ENCODE data around the gene CCDC177. TPM values are rescaled to one million over a fixed set of nuclear protein-coding genes. Genes with fewer than 3 reads are reported as not detected.
A peak's percentile ranks its signal among the peaks of the same experiment; 100 is the strongest.

CCDC177 gene
- total and polyA plus RNA-seq, 2 donors from 2014 or later: not detected

DNA sequence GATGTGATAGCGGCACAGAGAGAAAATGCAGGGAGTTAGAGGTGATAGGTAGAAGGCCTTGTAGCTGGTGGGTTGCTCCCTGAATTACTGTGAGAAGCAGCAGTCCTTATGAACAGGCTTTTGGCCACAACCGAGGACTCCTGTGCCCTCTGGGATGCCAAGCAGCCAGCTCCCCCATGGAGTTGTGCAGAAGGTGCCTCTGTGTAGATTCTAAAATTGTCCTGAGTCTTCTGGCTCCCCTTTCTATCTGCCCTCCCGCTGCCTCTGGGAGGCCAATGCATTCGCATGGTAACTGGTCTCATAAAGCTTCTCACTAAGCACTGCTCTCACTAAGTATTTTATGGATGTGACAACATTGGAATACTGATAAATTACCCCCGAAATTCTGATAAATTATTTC lies 20.7 kb upstream of the CCDC177 start:
- DNase-seq: no peak

DNA sequence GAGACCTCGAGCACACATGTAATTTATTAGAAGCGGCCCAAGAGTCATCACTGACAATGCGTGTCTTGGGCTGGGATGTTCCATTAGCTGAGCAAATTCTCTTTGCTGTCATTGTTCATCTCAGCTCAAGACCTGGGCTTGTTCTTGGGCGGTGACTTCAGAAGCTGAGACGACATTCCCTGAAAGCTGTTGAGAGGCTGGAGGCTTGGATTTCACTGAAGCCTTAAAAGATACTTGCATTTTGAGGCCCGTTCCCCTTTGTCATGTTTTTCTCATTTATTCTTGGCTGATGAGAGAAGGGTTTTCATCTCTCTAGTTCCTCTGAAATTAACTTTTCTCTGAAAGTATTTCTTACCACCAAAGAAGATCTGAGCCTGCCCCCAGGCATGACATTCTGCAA lies 20.2 kb upstream of the CCDC177 start:
- Histone ChIP-seq H3K27ac (ENCODE audit: low read depth in 2 of 2, low read length in 2 of 2) (no peak overlapping the region), H3K9ac (ENCODE audit: low read length in 3 of 3) (no peak overlapping the region), H3K9me3 (ENCODE audit: control insufficient read depth in 2 of 3, insufficient read depth in 1 of 3, low read length in 3 of 3) (no peaks in the 10 kb centered on the region), H3K36me3 (ENCODE audit: control insufficient read depth in 2 of 3, insufficient read depth in 3 of 3, low read length in 3 of 3) (no peaks in the 10 kb centered on the region), H3K4me3 (ENCODE audit: low read length in 3 of 3) (no peak overlapping the region), H3K27me3 (ENCODE audit: control insufficient read depth, insufficient read depth, low read length) (no peaks in the 10 kb centered on the region), H3K4me1 (ENCODE audit: control insufficient read depth in 2 of 3, insufficient read depth in 2 of 3, low read depth in 1 of 3, low read length in 3 of 3) (no peaks in the 10 kb centered on the region)
- TF ChIP-seq, protein P1, sequence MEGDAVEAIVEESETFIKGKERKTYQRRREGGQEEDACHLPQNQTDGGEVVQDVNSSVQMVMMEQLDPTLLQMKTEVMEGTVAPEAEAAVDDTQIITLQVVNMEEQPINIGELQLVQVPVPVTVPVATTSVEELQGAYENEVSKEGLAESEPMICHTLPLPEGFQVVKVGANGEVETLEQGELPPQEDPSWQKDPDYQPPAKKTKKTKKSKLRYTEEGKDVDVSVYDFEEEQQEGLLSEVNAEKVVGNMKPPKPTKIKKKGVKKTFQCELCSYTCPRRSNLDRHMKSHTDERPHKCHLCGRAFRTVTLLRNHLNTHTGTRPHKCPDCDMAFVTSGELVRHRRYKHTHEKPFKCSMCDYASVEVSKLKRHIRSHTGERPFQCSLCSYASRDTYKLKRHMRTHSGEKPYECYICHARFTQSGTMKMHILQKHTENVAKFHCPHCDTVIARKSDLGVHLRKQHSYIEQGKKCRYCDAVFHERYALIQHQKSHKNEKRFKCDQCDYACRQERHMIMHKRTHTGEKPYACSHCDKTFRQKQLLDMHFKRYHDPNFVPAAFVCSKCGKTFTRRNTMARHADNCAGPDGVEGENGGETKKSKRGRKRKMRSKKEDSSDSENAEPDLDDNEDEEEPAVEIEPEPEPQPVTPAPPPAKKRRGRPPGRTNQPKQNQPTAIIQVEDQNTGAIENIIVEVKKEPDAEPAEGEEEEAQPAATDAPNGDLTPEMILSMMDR (IDR thresholded peaks at IDR 0.05; ENCODE audit: borderline replicate concordance, extremely low read depth, insufficient read depth): no peak
- DNase-seq (no peak), FAIRE-seq (no peak)
- intact Hi-C loops (cut with DNase I): no loop called here

More for the DNA sequence above, 20.7 kb upstream of the CCDC177 start:
- no peaks in the 10 kb centered on the region for H3K4me1 ChIP-seq (ENCODE audit: control insufficient read depth in 2 of 3, insufficient read depth in 2 of 3, low read depth in 1 of 3, low read length in 3 of 3)
- H3K27ac ChIP-seq (ENCODE audit: low read depth in 2 of 2, low read length in 2 of 2): no peak overlapping the region
- intact Hi-C loops (cut with DNase I): no loop called here
- H3K9me3 ChIP-seq (ENCODE audit: control insufficient read depth in 2 of 3, insufficient read depth in 1 of 3, low read length in 3 of 3): no peaks in the 10 kb centered on the region
- FAIRE-seq: no peak
- H3K4me3 ChIP-seq (ENCODE audit: low read length in 3 of 3): no peak overlapping the region
- H3K9ac ChIP-seq (ENCODE audit: low read length in 3 of 3): no peak overlapping the region
- no peaks in the 10 kb centered on the region for H3K36me3 ChIP-seq (ENCODE audit: control insufficient read depth in 2 of 3, insufficient read depth in 3 of 3, low read length in 3 of 3)
- TF ChIP-seq, protein P1 (IDR thresholded peaks at IDR 0.05; ENCODE audit: borderline replicate concordance, extremely low read depth, insufficient read depth): no peak
- H3K27me3 ChIP-seq (ENCODE audit: control insufficient read depth, insufficient read depth, low read length): no peaks in the 10 kb centered on the region

DNA sequence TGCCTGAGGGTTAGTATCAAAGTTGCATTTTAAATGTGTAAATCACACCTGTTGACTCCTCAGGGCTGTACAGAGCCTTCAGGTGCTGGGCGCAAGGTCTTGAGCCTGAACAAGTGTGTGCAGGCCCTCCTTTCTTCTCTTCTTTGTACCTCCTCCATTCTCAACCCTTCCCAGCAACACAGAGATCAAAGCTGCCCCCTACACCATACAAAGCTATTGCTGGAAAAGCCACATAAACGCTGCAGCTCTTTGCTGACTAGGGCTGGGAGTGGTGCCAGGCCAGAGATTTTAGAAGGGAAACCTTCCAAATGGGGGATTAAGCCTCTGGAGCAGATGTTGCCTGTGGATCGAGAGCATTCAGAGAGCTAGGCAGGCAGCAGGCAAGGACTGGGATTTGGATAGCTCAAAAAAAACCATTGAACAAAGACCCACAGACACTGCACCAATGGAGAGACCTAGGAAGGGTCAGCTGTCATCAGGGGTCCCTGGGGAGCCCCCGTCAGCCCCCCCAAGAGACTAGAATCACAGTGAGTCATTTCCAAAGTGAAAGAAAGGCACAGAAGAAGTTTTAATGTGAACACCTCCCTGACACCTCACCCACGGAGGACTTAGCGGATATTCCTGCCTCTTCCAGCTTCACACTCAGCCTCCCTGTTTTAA lies 18.5 kb upstream of the CCDC177 start:
- Histone ChIP-seq H3K27me3 (ENCODE audit: control insufficient read depth, insufficient read depth, low read length) (no peaks in the 10 kb centered on the region), H3K9ac (ENCODE audit: low read length in 3 of 3) (no peak overlapping the region), H3K9me3 (ENCODE audit: control insufficient read depth in 2 of 3, insufficient read depth in 1 of 3, low read length in 3 of 3) (no peaks in the 10 kb centered on the region), H3K36me3 (ENCODE audit: control insufficient read depth in 2 of 3, insufficient read depth in 3 of 3, low read length in 3 of 3) (no peaks in the 10 kb centered on the region), H3K27ac (ENCODE audit: low read depth in 2 of 2, low read length in 2 of 2) (no peak overlapping the region), H3K4me3 (ENCODE audit: low read length in 3 of 3) (no peak overlapping the region), H3K4me1 (ENCODE audit: control insufficient read depth in 2 of 3, insufficient read depth in 2 of 3, low read depth in 1 of 3, low read length in 3 of 3) (no peaks in the 10 kb centered on the region)
- TF ChIP-seq, protein P1 (IDR thresholded peaks at IDR 0.05; ENCODE audit: borderline replicate concordance, extremely low read depth, insufficient read depth): no peak
- intact Hi-C loops (cut with DNase I): no loop called here
- DNase-seq (peak in 2 of 5 donors; percentile 40 to 80), FAIRE-seq (no peak)

DNA sequence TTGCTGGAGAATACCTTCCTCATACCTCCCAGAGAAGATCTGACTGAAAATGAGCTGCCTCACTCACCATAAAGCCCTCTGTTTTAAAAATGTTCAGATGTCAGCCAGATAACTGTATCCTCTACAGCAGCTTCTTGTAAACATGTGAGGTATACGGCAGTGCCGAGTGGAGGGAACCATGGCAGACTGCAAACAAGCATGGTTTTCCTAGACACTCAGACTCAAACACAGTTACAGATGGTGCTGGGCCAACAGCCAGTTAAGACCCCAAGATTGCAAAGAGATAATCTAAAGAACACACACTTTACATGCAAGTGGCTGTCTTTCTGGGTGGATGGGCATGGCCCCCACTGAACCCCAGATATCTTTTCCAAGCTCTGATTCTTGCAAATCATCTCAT lies 16.6 kb upstream of the CCDC177 start:
- no peak for FAIRE-seq
- TF ChIP-seq, protein P1 (IDR thresholded peaks at IDR 0.05; ENCODE audit: borderline replicate concordance, extremely low read depth, insufficient read depth): no peak

More for the DNA sequence above, 16.6 kb upstream of the CCDC177 start:
- no peak overlapping the region for H3K4me3 ChIP-seq (ENCODE audit: low read length in 3 of 3)
- no peaks in the 10 kb centered on the region for H3K4me1 ChIP-seq (ENCODE audit: control insufficient read depth in 2 of 3, insufficient read depth in 2 of 3, low read depth in 1 of 3, low read length in 3 of 3)
- H3K27me3 ChIP-seq (ENCODE audit: control insufficient read depth, insufficient read depth, low read length): no peaks in the 10 kb centered on the region
- no peaks in the 10 kb centered on the region for H3K9me3 ChIP-seq (ENCODE audit: control insufficient read depth in 2 of 3, insufficient read depth in 1 of 3, low read length in 3 of 3)
- no peaks in the 10 kb centered on the region for H3K36me3 ChIP-seq (ENCODE audit: control insufficient read depth in 2 of 3, insufficient read depth in 3 of 3, low read length in 3 of 3)
- no peak overlapping the region for H3K9ac ChIP-seq (ENCODE audit: low read length in 3 of 3)
- intact Hi-C loops (cut with DNase I): no loop called here
- H3K27ac ChIP-seq (ENCODE audit: low read depth in 2 of 2, low read length in 2 of 2): no peak overlapping the region
- no peak for DNase-seq

All from kidney (tissue), 14 donors.